OCI-LY7 (cell line): ENCODE data around the gene GPATCH2. TPM values are rescaled to one million over a fixed set of nuclear protein-coding genes. Genes with fewer than 3 reads are reported as not detected.

Source experiments
- BruUV-seq: library from RNA; stranded (reverse); fragments of 400-500 nt; replicated peaks from 2 replicates; lab custom pipeline; 2021; lab: Mats Ljungman, UMichigan
- CTCF ChIA-PET: fragments of 300-600 bp; sonication (Branson Sonifier 250); formaldehyde crosslinking; loops from one replicate; lab custom pipeline; 2022; ENCODE audit warnings: antibody characterized with exemption; ENCODE audit not compliant: unreplicated experiment; lab: Charles Lee
- POLR2A ChIA-PET: fragments of 300-600 bp; sonication (Branson Sonifier 250); formaldehyde crosslinking; loops from one replicate; lab custom pipeline; 2022; ENCODE audit warnings: antibody characterized with exemption; lab: Charles Lee
- DNase-seq: peaks from one replicate; pipeline ENCODE4 v3.0.0-alpha.2; 2015; ENCODE audit warnings: low spot score
- H2AFZ ChIP-seq: fragments of 200-600 bp; sonication (generic), shearing (Covaris generic); 2 replicates; pipeline ENCODE4 v1.6.1; 2014; ENCODE audit warnings: mild to moderate bottlenecking, antibody characterized with exemption, low read length, moderate library complexity
- H3K27ac ChIP-seq: fragments of 200-600 bp; sonication (generic); 2 replicates; pipeline ENCODE4 v1.5.1; 2014; ENCODE audit warnings: mixed run types, low read depth, mild to moderate bottlenecking, moderate library complexity, low read length, inconsistent platforms; ENCODE audit not compliant: poor library complexity, severe bottlenecking
- H3K36me3 ChIP-seq: fragments of 200-600 bp; sonication (generic); 2 replicates; pipeline ENCODE4 v1.6.1; 2014; ENCODE audit warnings: mild to moderate bottlenecking, antibody characterized with exemption, low read length, moderate library complexity, mixed read lengths; ENCODE audit not compliant: insufficient read depth
- H3K4me1 ChIP-seq: fragments of 200-600 bp; sonication (generic); 2 replicates; pipeline ENCODE4 v1.5.1; 2014; ENCODE audit warnings: mild to moderate bottlenecking, low read length; ENCODE audit not compliant: insufficient read depth, poor library complexity, severe bottlenecking
- H3K4me2 ChIP-seq: fragments of 200-600 bp; sonication (generic); 2 replicates; pipeline ENCODE4 v1.6.1; 2014; ENCODE audit warnings: mild to moderate bottlenecking, low read length
- H3K4me3 ChIP-seq: fragments of 200-600 bp; sonication (generic); 2 replicates; pipeline ENCODE4 v1.5.1; 2014; ENCODE audit warnings: mild to moderate bottlenecking, low read depth, low read length; ENCODE audit not compliant: poor library complexity, severe bottlenecking
- H3K79me2 ChIP-seq: fragments of 200-600 bp; sonication (generic); 2 replicates; pipeline ENCODE4 v1.6.1; 2016; ENCODE audit warnings: low read depth, mild to moderate bottlenecking, low read length, moderate library complexity, mixed read lengths; ENCODE audit not compliant: insufficient read depth
- H3K9me2 ChIP-seq: fragments of 200-600 bp; sonication (generic); 2 replicates; pipeline ENCODE4 v1.6.1; 2016; ENCODE audit warnings: mild to moderate bottlenecking, low read length, mixed read lengths; ENCODE audit not compliant: insufficient read depth
- H3K9me3 ChIP-seq: fragments of 200-600 bp; sonication (generic); 2 replicates; pipeline ENCODE4 v1.6.1; 2014; ENCODE audit warnings: mild to moderate bottlenecking, mixed run types, low read length, mixed read lengths
- H4K20me1 ChIP-seq: fragments of 200-600 bp; sonication (generic); 2 replicates; pipeline ENCODE4 v1.6.1; 2014; ENCODE audit warnings: mild to moderate bottlenecking, antibody characterized with exemption, low read length, moderate library complexity, mixed read lengths; ENCODE audit not compliant: insufficient read depth
- EZH2phosphoT487 ChIP-seq: fragments of 200-600 bp; sonication (generic); IDR thresholded peaks from 2 replicates; pipeline ENCODE4 v1.6.1; 2018; ENCODE audit warnings: low read depth, borderline replicate concordance, mild to moderate bottlenecking, mixed run types, antibody characterized with exemption, low read length, moderate library complexity, mixed read lengths
- intact Hi-C: fragments of 100-400 bp; cut with micrococcal nuclease; formaldehyde crosslinking; loops from one replicate; pipeline ENCODE4 v1.10.0; 2022; ENCODE audit not compliant: unreplicated experiment
- total RNA-seq, 2 experiments: library from RNA; depleted of rRNA in 1 of 2; stranded (reverse); fragments of >200 nt in 1 of 2; shearing (Covaris generic) in 1 of 2; gene quantifications; 2 replicates each; pipeline ENCODE4 v1.2.3, GENCODE V29; 2014 to 2022
- TF ChIP-seq, protein P1 (sequence below): fragments of 200-600 bp; sonication (generic); conservative IDR thresholded peaks from 2 replicates; pipeline ENCODE4 v1.5.1; 2014; ENCODE audit warnings: mild to moderate bottlenecking, antibody characterized with exemption, low read length, moderate library complexity, mixed read lengths

The GPATCH2 gene
- total RNA-seq, 2 experiments from 2014 or later, result 8.8 to 12.7 TPM

DNA sequence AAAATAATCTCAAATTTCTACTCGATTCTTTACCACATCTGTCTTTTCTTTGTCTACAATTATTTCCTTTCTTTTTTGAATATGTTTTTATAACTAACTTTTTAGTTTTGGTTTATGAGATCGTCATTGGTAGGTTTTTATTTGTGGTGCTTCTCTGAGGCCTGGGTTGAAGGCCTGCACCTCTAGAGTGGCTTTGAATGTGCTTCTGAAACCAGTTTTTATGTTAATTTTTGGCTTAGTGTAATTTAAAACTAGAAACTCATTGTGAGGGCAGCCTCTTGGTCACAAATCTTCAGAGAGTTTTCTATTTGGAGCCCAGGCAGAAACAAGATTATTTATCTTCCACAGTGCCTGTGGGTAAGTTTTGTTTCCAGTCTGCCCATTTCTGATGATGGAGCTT is 187.0 kb downstream of the GPATCH2 start:
- no peak overlapping the region for H3K4me3 ChIP-seq
- intact Hi-C loops, result no loop called here
- TF ChIP-seq, protein P1, sequence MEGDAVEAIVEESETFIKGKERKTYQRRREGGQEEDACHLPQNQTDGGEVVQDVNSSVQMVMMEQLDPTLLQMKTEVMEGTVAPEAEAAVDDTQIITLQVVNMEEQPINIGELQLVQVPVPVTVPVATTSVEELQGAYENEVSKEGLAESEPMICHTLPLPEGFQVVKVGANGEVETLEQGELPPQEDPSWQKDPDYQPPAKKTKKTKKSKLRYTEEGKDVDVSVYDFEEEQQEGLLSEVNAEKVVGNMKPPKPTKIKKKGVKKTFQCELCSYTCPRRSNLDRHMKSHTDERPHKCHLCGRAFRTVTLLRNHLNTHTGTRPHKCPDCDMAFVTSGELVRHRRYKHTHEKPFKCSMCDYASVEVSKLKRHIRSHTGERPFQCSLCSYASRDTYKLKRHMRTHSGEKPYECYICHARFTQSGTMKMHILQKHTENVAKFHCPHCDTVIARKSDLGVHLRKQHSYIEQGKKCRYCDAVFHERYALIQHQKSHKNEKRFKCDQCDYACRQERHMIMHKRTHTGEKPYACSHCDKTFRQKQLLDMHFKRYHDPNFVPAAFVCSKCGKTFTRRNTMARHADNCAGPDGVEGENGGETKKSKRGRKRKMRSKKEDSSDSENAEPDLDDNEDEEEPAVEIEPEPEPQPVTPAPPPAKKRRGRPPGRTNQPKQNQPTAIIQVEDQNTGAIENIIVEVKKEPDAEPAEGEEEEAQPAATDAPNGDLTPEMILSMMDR, result no peak
- TF ChIP-seq EZH2phosphoT487, result no peak
- CTCF ChIA-PET, result no interaction called here
- DNase-seq, result no peak
- H3K4me2 ChIP-seq, result no peak overlapping the region
- no peak overlapping the region for H2AFZ ChIP-seq
- no peaks in the 10 kb centered on the region for H3K79me2 ChIP-seq
- POLR2A ChIA-PET, result no interaction called here
- no peaks in the 10 kb centered on the region for H3K9me3 ChIP-seq
- H3K36me3 ChIP-seq, result no peaks in the 10 kb centered on the region
- H3K9me2 ChIP-seq, result no peaks in the 10 kb centered on the region
- no peak overlapping the region for H3K27ac ChIP-seq
- no peaks in the 10 kb centered on the region for H3K4me1 ChIP-seq
- no peaks in the 10 kb centered on the region for H4K20me1 ChIP-seq
- no TSS peak for BruUV-seq

DNA sequence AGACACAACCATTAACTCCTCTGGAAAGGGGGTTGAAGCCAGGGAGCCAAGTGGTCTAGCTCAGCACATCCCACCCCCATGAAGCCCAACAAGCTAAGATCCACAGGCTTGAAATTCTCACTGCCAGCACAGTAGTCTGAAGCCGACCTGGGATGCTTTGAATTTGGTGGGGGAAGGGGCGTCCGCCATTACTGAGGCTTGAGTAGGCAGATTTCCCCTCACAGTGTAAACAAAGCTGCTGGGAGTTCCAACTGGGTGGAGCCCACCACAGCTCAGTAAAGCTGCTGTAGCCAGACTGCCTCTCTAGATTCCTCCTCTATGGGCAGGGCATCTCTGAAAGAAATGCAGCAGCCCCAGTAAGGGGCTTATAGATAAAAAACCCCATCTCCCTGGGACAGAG is 193.5 kb downstream of the GPATCH2 start:
- ChIA-PET POLR2A (interaction anchor here (0.5 kb wide), 1 partner anchor 340 kb away, joined by 4 read pairs; no protein-coding TSS in a partner anchor), CTCF (no interaction called here)
- Histone ChIP-seq H2AFZ (no peak overlapping the region), H3K27ac (no peak overlapping the region), H3K79me2 (no peaks in the 10 kb centered on the region), H4K20me1 (no peaks in the 10 kb centered on the region), H3K4me2 (no peak overlapping the region), H3K4me1 (no peaks in the 10 kb centered on the region), H3K4me3 (no peak overlapping the region), H3K9me3 (no peaks in the 10 kb centered on the region), H3K36me3 (no peaks in the 10 kb centered on the region), H3K9me2 (no peaks in the 10 kb centered on the region)
- no peak for DNase-seq
- TF ChIP-seq, protein P1, result no peak
- TF ChIP-seq EZH2phosphoT487, result no peak
- BruUV-seq, result no TSS peak
- intact Hi-C loops, result no loop called here

DNA sequence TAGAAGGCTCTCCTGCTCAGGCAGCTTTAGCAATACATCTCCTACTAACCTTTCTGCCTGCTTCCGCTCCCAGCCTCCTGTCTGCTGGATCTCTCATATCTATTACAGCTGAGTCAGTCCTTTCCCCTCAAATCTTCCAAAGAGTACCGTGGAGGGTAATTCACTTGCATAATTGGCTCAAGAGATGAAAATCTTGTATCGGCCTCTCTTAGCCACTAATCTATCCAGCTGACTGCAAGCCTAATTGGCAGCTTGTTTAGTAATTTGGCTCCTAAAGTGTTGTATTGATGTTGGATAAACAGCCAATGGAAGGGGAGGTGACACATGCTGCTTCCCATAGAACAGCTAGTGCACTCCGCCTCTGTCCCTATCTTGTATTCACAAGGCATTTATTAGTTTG is 195.7 kb downstream of the GPATCH2 start:
- H4K20me1 ChIP-seq, result no peaks in the 10 kb centered on the region
- no peak for DNase-seq
- no peak overlapping the region for H3K27ac ChIP-seq
- CTCF ChIA-PET, result no interaction called here
- H3K4me1 ChIP-seq, result no peaks in the 10 kb centered on the region
- H2AFZ ChIP-seq, result no peak overlapping the region
- H3K9me3 ChIP-seq, result no peaks in the 10 kb centered on the region
- H3K4me2 ChIP-seq, result no peak overlapping the region
- H3K9me2 ChIP-seq, result no peaks in the 10 kb centered on the region
- intact Hi-C loops, result no loop called here
- no peaks in the 10 kb centered on the region for H3K79me2 ChIP-seq
- no TSS peak for BruUV-seq
- POLR2A ChIA-PET, result interaction anchor here (0.8 kb wide), 1 partner anchor 24 kb away, joined by 3 read pairs; no protein-coding TSS in a partner anchor
- no peaks in the 10 kb centered on the region for H3K36me3 ChIP-seq
- TF ChIP-seq EZH2phosphoT487, result no peak
- TF ChIP-seq, protein P1, result no peak
- no peak overlapping the region for H3K4me3 ChIP-seq
